Skeletal muscle tissue (tissue), 4 donors: ENCODE results near the gene MICAL2. TPM values are rescaled to one million over a fixed set of nuclear protein-coding genes. Genes with fewer than 3 reads are reported as not detected.
A peak's percentile ranks its signal among the peaks of the same experiment; 100 is the strongest.

Source experiments
- H3K27ac ChIP-seq: one replicate; pipeline ENCODE4 v1.7.0; 2013; ENCODE audit warnings: mild to moderate bottlenecking, low read depth, low read length, inconsistent platforms
- H3K27me3 ChIP-seq, 3 donors: one replicate each; pipeline ENCODE4 v1.7.0; 2013; ENCODE audit warnings: low read length in 3 of 3; ENCODE audit not compliant: control insufficient read depth in 3 of 3, insufficient read depth in 3 of 3
- H3K36me3 ChIP-seq, 3 donors: one replicate each; pipeline ENCODE4 v1.7.0; 2013; ENCODE audit warnings: low read length in 3 of 3; ENCODE audit not compliant: control insufficient read depth in 3 of 3, insufficient read depth in 3 of 3
- H3K4me1 ChIP-seq, 3 donors: one replicate each; pipeline ENCODE4 v1.7.0; 2013; ENCODE audit warnings: low read length in 3 of 3, mild to moderate bottlenecking in 3 of 3; ENCODE audit not compliant: control insufficient read depth in 3 of 3, insufficient read depth in 3 of 3
- H3K4me3 ChIP-seq, 3 donors: one replicate each; pipeline ENCODE4 v1.7.0; 2013; ENCODE audit warnings: low read length in 3 of 3
- H3K9ac ChIP-seq, 3 donors: one replicate each; pipeline ENCODE4 v1.7.0; 2013; ENCODE audit warnings: low read length in 3 of 3, mild to moderate bottlenecking in 3 of 3, moderate library complexity in 2 of 3, low read depth in 1 of 3
- H3K9me3 ChIP-seq, 3 donors: one replicate each; pipeline ENCODE4 v1.7.0; 2013; ENCODE audit warnings: low read length in 3 of 3; ENCODE audit not compliant: control insufficient read depth in 3 of 3
- total RNA-seq: library from RNA; depleted of rRNA; stranded (reverse); fragments of >200 nt; gene quantifications from one replicate; pipeline ENCODE4 v1.2.3, GENCODE V29; 2014
- donor health status: Osteomylitis.

Gene MICAL2
- total RNA-seq, 1 donor from 2014 or later = 35.5 TPM

GRCh38 chr11:12123273-12123672, 12.9 kb downstream of the MICAL2 start:
- no peak overlapping the region for H3K4me3 ChIP-seq
- no peak overlapping the region for H3K27ac ChIP-seq
- H3K27me3 ChIP-seq = peaks cover 0 to 5% (median 3%) of the 10 kb centered on the region in 3 donors
- H3K36me3 ChIP-seq = no peaks in the 10 kb centered on the region
- H3K9ac ChIP-seq = no peak overlapping the region
- H3K9me3 ChIP-seq = no peaks in the 10 kb centered on the region
- peaks cover 11 to 50% (median 22%) of the 10 kb centered on the region in 3 donors for H3K4me1 ChIP-seq

- no peaks in the 10 kb centered on the region for H3K36me3 ChIP-seq
- peaks cover 0 to 5% (median 3%) of the 10 kb centered on the region in 3 donors for H3K27me3 ChIP-seq
- H3K4me3 ChIP-seq = no peak overlapping the region
- H3K9me3 ChIP-seq = no peaks in the 10 kb centered on the region
- H3K27ac ChIP-seq = peak overlapping the region; percentile 14
- peaks cover 7 to 45% (median 19%) of the 10 kb centered on the region in 3 donors for H3K4me1 ChIP-seq
- no peak overlapping the region for H3K9ac ChIP-seq
These were observed 13.4 kb downstream of the MICAL2 start for GRCh38 chr11:12123799-12124198.

- no peak overlapping the region for H3K4me3 ChIP-seq
- H3K9ac ChIP-seq = no peak overlapping the region
- no peaks in the 10 kb centered on the region for H3K36me3 ChIP-seq
- peak overlapping the region; percentile 14 for H3K27ac ChIP-seq
- H3K9me3 ChIP-seq = no peaks in the 10 kb centered on the region
- peaks cover 2 to 40% (median 14%) of the 10 kb centered on the region in 3 donors for H3K4me1 ChIP-seq
- peaks cover 0 to 5% (median 3%) of the 10 kb centered on the region in 3 donors for H3K27me3 ChIP-seq
These were observed 13.9 kb downstream of the MICAL2 start for GRCh38 chr11:12124306-12124705.

GRCh38 chr11:12125609-12126149, 15.3 kb downstream of the MICAL2 start:
- H3K27me3 ChIP-seq = peaks cover 0 to 2% (median under 1%) of the 10 kb centered on the region in 3 donors
- no peaks in the 10 kb centered on the region for H3K9me3 ChIP-seq
- H3K36me3 ChIP-seq = no peaks in the 10 kb centered on the region
- H3K27ac ChIP-seq = no peak overlapping the region
- H3K4me1 ChIP-seq = peaks cover 0 to 26% (median 12%) of the 10 kb centered on the region in 3 donors
- H3K4me3 ChIP-seq = no peak overlapping the region
- H3K9ac ChIP-seq = no peak overlapping the region

- no peak overlapping the region for H3K27ac ChIP-seq
- no peaks in the 10 kb centered on the region for H3K9me3 ChIP-seq
- H3K27me3 ChIP-seq = no peaks in the 10 kb centered on the region
- no peak overlapping the region for H3K9ac ChIP-seq
- H3K4me1 ChIP-seq = peaks cover 0 to 21% (median 12%) of the 10 kb centered on the region in 3 donors
- H3K4me3 ChIP-seq = no peak overlapping the region
- no peaks in the 10 kb centered on the region for H3K36me3 ChIP-seq
These were observed 16.1 kb downstream of the MICAL2 start for GRCh38 chr11:12126344-12127019.

DNA sequence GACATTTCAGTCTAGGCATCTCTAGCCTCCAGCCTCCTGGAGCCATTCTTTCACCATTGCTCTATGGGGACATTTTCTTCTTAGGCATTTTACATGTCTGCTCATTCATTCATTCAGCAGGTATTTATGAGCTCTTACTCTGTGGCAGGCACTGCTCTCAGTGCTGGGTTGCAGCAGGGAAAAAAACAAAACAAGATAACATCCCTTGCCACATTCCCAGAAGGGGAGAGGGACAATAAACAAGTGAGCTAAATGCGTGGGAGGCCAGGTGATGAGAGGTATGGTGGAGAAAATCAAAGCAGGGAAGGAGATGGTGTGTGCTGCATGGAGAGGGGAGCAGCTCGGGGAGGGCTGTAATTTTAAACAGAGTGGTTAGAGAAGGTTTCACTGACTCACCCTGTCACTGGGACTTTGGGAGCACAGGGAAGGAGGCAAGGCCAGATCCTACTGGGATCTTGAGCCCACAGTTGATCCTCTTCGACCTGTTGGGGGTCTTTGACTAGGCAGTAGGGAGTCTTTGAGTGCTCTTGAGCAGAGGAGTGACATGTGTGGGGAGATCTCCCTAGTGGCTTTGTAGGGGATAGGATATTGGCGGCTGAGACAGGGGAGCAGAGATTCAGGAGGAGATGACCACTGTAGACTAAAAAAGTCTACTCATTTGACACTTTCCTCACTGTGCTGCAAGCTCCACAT, 17.0 kb downstream of the MICAL2 start:
- Histone ChIP-seq H3K36me3 (no peaks in the 10 kb centered on the region), H3K9me3 (no peaks in the 10 kb centered on the region), H3K27me3 (no peaks in the 10 kb centered on the region), H3K4me3 (no peak overlapping the region), H3K4me1 (peaks cover 0 to 14% (median 12%) of the 10 kb centered on the region in 3 donors), H3K9ac (no peak overlapping the region), H3K27ac (no peak overlapping the region)

- H3K4me1 ChIP-seq = peaks cover 0 to 14% (median 12%) of the 10 kb centered on the region in 3 donors
- no peaks in the 10 kb centered on the region for H3K9me3 ChIP-seq
- H3K36me3 ChIP-seq = no peaks in the 10 kb centered on the region
- no peak overlapping the region for H3K4me3 ChIP-seq
- no peak overlapping the region for H3K27ac ChIP-seq
- H3K27me3 ChIP-seq = no peaks in the 10 kb centered on the region
- no peak overlapping the region for H3K9ac ChIP-seq
These were observed 17.9 kb downstream of the MICAL2 start for GRCh38 chr11:12128301-12128751.

DNA sequence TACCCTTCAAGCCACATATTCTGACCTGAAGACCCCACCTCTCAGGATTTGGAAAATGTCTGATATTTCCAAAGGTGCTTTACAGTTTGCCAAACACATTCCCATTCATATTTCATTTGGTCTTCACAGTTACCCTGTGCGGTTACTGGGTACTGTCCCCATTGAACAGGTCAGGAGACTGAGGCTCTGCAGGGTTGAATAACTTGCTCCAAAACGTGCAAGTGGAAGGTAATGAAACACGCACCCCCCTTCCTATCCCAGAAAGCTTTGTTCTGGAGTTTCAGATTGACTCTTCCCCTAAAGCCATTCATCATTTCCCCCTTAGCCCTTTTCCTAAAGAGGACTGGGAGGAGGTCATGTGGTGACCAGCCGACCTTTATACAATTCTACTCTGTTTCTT, 18.8 kb downstream of the MICAL2 start:
- Histone ChIP-seq H3K9me3 (no peaks in the 10 kb centered on the region), H3K4me1 (peaks cover 0 to 8% (median 6%) of the 10 kb centered on the region in 3 donors), H3K9ac (no peak overlapping the region), H3K27ac (no peak overlapping the region), H3K27me3 (no peaks in the 10 kb centered on the region), H3K36me3 (no peaks in the 10 kb centered on the region), H3K4me3 (no peak overlapping the region)

DNA sequence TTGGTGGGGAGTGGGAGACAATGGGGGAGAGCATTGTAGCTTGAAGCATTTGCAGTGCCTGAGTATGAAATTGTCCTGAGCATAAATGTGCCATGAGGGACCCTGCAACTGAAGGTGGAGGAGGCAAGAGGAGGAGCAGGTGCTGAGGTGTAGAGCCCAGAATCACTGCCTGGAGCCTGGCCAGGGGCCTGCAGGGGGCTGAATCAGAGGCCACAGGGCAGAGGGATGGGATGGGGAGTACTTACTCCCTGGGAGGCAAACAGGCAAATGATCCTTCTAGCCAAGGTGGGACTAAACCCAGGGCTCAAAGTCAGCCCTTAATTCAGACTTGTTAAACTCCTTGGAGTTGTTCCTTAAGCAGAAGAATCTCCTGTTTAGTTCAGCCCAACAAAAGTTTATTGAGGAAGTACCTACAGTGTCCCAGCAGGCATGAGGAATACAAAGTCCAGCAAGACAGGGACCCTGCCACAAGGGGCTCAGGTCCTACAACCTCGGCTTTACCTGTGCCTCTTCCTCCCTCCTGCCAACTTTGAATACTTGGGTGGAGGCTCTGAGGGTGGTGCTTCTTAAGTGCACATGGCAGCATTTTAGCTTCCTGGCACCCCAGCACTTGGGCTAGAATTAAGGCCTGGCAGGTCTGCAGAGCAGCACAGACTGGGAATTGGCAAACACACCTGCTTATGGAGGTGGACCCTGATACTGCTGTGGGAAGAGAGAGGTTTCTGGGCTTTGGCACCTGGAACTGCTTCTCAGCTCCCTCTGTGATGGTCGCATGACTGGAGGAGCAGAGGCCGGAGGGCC, 20.0 kb downstream of the MICAL2 start:
- Histone ChIP-seq H3K36me3 (no peaks in the 10 kb centered on the region), H3K4me1 (peaks cover 0 to 3% (median 2%) of the 10 kb centered on the region in 3 donors), H3K27ac (no peak overlapping the region), H3K4me3 (no peak overlapping the region), H3K9ac (no peak overlapping the region), H3K27me3 (no peaks in the 10 kb centered on the region), H3K9me3 (no peaks in the 10 kb centered on the region)
